Astrocyte (in vitro differentiated cells and primary cell): ENCODE measurements around the gene SH3TC2. TPM values are rescaled to one million over a fixed set of nuclear protein-coding genes. Genes with fewer than 3 reads are reported as not detected.

Experiments used
- DNase-seq: peaks from one replicate; pipeline ENCODE4 v3.0.0-alpha.2; 2010; ENCODE audit warnings: low read depth
- FAIRE-seq: peaks from 2 replicates; lab custom pipeline; 2011; peaks lifted over from hg19 to GRCh38; lab: Jason Lieb, UNC
- H2AFZ ChIP-seq: 2 replicates; pipeline ENCODE4 v1.6.0; 2012; ENCODE audit warnings: low read depth, low read length, inconsistent platforms
- H3K27ac ChIP-seq: 2 replicates; pipeline ENCODE4 v1.5.1; 2011; ENCODE audit warnings: low read depth, low read length, inconsistent platforms
- H3K27me3 ChIP-seq: 2 replicates; pipeline ENCODE4 v1.6.0; 2011; ENCODE audit warnings: low read length, inconsistent platforms; ENCODE audit not compliant: insufficient read depth
- H3K36me3 ChIP-seq: 2 replicates; pipeline ENCODE4 v1.5.1; 2011; ENCODE audit warnings: low read length, inconsistent platforms; ENCODE audit not compliant: insufficient read depth
- H3K4me1 ChIP-seq: 2 replicates; pipeline ENCODE4 v1.5.1; 2011; ENCODE audit warnings: low read length, inconsistent platforms; ENCODE audit not compliant: insufficient read depth
- H3K4me2 ChIP-seq: 2 replicates; pipeline ENCODE4 v1.6.0; 2012; ENCODE audit warnings: low read length, inconsistent platforms
- H3K4me3 ChIP-seq: 2 replicates; pipeline ENCODE4 v1.5.1; 2011; ENCODE audit warnings: low read depth, mild to moderate bottlenecking, low read length, inconsistent platforms; ENCODE audit not compliant: insufficient read depth
- H3K79me2 ChIP-seq: 2 replicates; pipeline ENCODE4 v1.6.0; 2012; ENCODE audit warnings: mild to moderate bottlenecking, low read length, inconsistent platforms; ENCODE audit not compliant: insufficient read depth
- H3K9ac ChIP-seq: 2 replicates; pipeline ENCODE4 v1.6.0; 2012; ENCODE audit warnings: mild to moderate bottlenecking, low read length, inconsistent platforms
- H3K9me3 ChIP-seq: 2 replicates; pipeline ENCODE4 v1.5.1; 2012; ENCODE audit warnings: low read depth, mild to moderate bottlenecking, low read length, inconsistent platforms; ENCODE audit not compliant: insufficient read depth
- H4K20me1 ChIP-seq: 2 replicates; pipeline ENCODE4 v1.6.0; 2012; ENCODE audit warnings: low read length, inconsistent platforms; ENCODE audit not compliant: insufficient read depth
- H3K27ac Mint-ChIP-seq: one replicate; pipeline ENCODE4 v1.8.0; 2021; ENCODE audit warnings: mild to moderate bottlenecking, mixed read lengths; ENCODE audit not compliant: unreplicated experiment
- H3K27me3 Mint-ChIP-seq: one replicate; pipeline ENCODE4 v1.8.0; 2021; ENCODE audit warnings: low read depth, mixed read lengths; ENCODE audit not compliant: unreplicated experiment
- H3K36me3 Mint-ChIP-seq: one replicate; pipeline ENCODE4 v1.8.0; 2021; ENCODE audit warnings: low read depth, mixed read lengths; ENCODE audit not compliant: unreplicated experiment
- H3K4me1 Mint-ChIP-seq: one replicate; pipeline ENCODE4 v1.8.0; 2021; ENCODE audit warnings: low read depth, mixed read lengths; ENCODE audit not compliant: unreplicated experiment
- H3K4me3 Mint-ChIP-seq: one replicate; pipeline ENCODE4 v1.8.0; 2021; ENCODE audit warnings: mild to moderate bottlenecking, moderate library complexity, mixed read lengths; ENCODE audit not compliant: unreplicated experiment
- H3K9me3 Mint-ChIP-seq: one replicate; pipeline ENCODE4 v1.8.0; 2021; ENCODE audit warnings: mild to moderate bottlenecking, mixed read lengths; ENCODE audit not compliant: unreplicated experiment
- CTCF ChIP-seq: IDR thresholded peaks from 2 replicates; pipeline ENCODE4 v1.5.1; 2011; ENCODE audit warnings: low read depth, mild to moderate bottlenecking, inconsistent platforms, low read length, moderate library complexity; ENCODE audit not compliant: insufficient read depth
- EZH2 ChIP-seq: IDR thresholded peaks from 2 replicates; pipeline ENCODE4 v1.6.1; 2012; ENCODE audit warnings: mild to moderate bottlenecking, low read length, inconsistent platforms; ENCODE audit not compliant: insufficient read depth
- total RNA-seq: library from RNA; stranded (reverse); gene quantifications from 2 replicates; pipeline ENCODE4 v1.2.1, GENCODE V29; 2021

SH3TC2 gene
- total RNA-seq, 1 donor from 2014 or later, result 2.6 TPM

DNA sequence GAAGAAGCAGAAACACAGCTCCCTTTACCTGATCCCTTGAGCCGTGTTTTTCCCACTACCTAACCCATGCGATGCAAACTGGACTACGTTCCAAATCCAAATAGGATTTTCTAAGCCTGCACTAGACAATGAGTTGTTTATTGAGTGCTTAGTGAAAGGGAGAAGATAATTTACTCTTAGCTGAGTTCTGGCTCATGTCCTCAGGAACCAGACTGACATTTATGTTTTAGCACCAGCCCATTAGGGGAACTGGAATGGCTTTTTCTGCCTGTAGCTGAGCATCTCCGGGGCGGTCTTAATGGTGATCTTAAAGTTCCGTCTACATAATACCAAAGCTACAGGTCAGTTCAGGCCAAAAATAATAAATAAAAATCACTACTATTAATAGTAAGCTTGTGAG is 81.5 kb downstream of the SH3TC2 start:
- H2AFZ ChIP-seq, result no peak overlapping the region

GRCh38 chr5:148980731-148981130 is 82.1 kb downstream of the SH3TC2 start:
- no peak overlapping the region for H3K27ac Mint-ChIP-seq
- Histone ChIP-seq H3K79me2 (no peaks in the 10 kb centered on the region), H3K27me3 (no peaks in the 10 kb centered on the region), H3K4me1 (peaks cover 22% of the 10 kb centered on the region), H3K9me3 (no peaks in the 10 kb centered on the region), H3K27ac (no peak overlapping the region), H4K20me1 (no peaks in the 10 kb centered on the region), H3K4me2 (no peak overlapping the region), H3K4me3 (no peak overlapping the region), H3K36me3 (no peaks in the 10 kb centered on the region), H2AFZ (no peak overlapping the region), H3K9ac (no peak overlapping the region)
- peaks cover 6% of the 10 kb centered on the region for H3K27me3 Mint-ChIP-seq
- no peak overlapping the region for H3K4me3 Mint-ChIP-seq
- H3K36me3 Mint-ChIP-seq, result no peaks in the 10 kb centered on the region
- FAIRE-seq (no peak), DNase-seq (no peak)
- H3K9me3 Mint-ChIP-seq, result no peaks in the 10 kb centered on the region
- H3K4me1 Mint-ChIP-seq, result peaks cover 35% of the 10 kb centered on the region
- no peak for TF ChIP-seq CTCF
- no peak for TF ChIP-seq EZH2

More for the DNA sequence above, 81.5 kb downstream of the SH3TC2 start:
- FAIRE-seq (no peak), DNase-seq (no peak)
- no peaks in the 10 kb centered on the region for H3K36me3 Mint-ChIP-seq
- no peak overlapping the region for H3K4me3 Mint-ChIP-seq
- Histone ChIP-seq H3K4me1 (peaks cover 22% of the 10 kb centered on the region), H3K4me3 (no peak overlapping the region), H3K79me2 (no peaks in the 10 kb centered on the region), H3K36me3 (no peaks in the 10 kb centered on the region), H3K4me2 (no peak overlapping the region), H3K9ac (no peak overlapping the region), H3K27ac (no peak overlapping the region), H3K9me3 (no peaks in the 10 kb centered on the region), H3K27me3 (no peaks in the 10 kb centered on the region), H4K20me1 (no peaks in the 10 kb centered on the region)
- no peak for TF ChIP-seq CTCF
- no peak for TF ChIP-seq EZH2
- peaks cover 6% of the 10 kb centered on the region for H3K27me3 Mint-ChIP-seq
- H3K9me3 Mint-ChIP-seq, result no peaks in the 10 kb centered on the region
- H3K4me1 Mint-ChIP-seq, result peaks cover 35% of the 10 kb centered on the region
- H3K27ac Mint-ChIP-seq, result no peak overlapping the region

DNA sequence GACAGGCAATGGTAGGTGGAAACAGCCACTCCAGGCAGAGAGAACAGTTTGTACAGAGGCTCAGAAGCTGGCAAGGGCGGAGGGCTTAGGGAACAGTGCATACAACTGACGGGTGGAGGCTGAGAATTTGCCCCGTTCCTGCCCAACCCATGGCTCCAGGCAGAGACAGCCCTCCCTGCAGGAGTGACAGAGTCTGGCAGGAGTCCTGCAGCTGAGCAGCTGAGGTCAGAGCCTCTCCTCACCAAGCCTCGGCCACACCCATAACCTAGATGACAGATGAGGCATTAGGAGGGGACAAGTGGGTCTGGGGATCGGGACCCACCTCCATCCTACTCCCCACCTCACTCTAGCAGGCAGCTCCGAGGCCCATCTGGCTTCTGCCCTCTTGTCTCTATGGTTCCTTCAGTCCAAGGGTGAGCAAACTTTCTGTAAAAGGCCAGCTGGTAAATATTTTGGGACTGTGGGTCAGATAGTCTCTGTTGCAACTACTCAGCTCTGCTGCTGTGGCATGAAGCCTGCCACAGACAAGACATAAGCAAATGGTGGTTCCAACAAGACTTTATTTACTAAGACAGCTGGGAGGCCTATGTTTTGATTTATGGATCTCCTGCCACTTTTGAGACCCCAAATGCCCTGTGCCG is 83.7 kb downstream of the SH3TC2 start:
- FAIRE-seq, result no peak

More for the DNA sequence above, 83.7 kb downstream of the SH3TC2 start:
- Mint-ChIP-seq H3K27me3 (peaks cover 6% of the 10 kb centered on the region), H3K9me3 (no peaks in the 10 kb centered on the region), H3K4me1 (peaks cover 39% of the 10 kb centered on the region), H3K4me3 (no peak overlapping the region), H3K36me3 (no peaks in the 10 kb centered on the region), H3K27ac (no peak overlapping the region)
- Histone ChIP-seq H3K27me3 (no peaks in the 10 kb centered on the region), H3K9ac (no peak overlapping the region), H3K4me2 (no peak overlapping the region), H3K4me3 (no peak overlapping the region), H4K20me1 (no peaks in the 10 kb centered on the region), H3K9me3 (no peaks in the 10 kb centered on the region), H3K4me1 (peaks cover 22% of the 10 kb centered on the region), H3K36me3 (no peaks in the 10 kb centered on the region), H3K79me2 (no peaks in the 10 kb centered on the region), H2AFZ (no peak overlapping the region), H3K27ac (no peak overlapping the region)
- TF ChIP-seq EZH2, result no peak
- no peak for TF ChIP-seq CTCF
- DNase-seq, result no peak
